WERI-Rb-1 (cell line): ENCODE measurements around the gene NEK2.
"Not testable (repeated sequence)": the region's sequence is repeated elsewhere in the genome, so short reads cannot be mapped to it uniquely, and the experiment has no call there.

Source experiments
- DNase-seq: peaks from one replicate; pipeline ENCODE4 v3.0.0-alpha.2; 2020
- H3K27ac ChIP-seq: fragments of 250-450 bp; sonication (Bioruptor Pico); 2 replicates; pipeline ENCODE4 v1.5.1; 2020; ENCODE audit warnings: mild to moderate bottlenecking, moderate library complexity
- H3K27me3 ChIP-seq: fragments of 250-450 bp; sonication (Bioruptor Pico); 2 replicates; pipeline ENCODE4 v1.5.1; 2021; ENCODE audit warnings: mild to moderate bottlenecking, low read depth, moderate library complexity; ENCODE audit not compliant: insufficient read depth, severe bottlenecking
- H3K36me3 ChIP-seq: fragments of 250-450 bp; sonication (Bioruptor Pico); 2 replicates; pipeline ENCODE4 v1.5.1; 2020; ENCODE audit warnings: mild to moderate bottlenecking, moderate library complexity
- H3K4me3 ChIP-seq: 2 replicates; pipeline ENCODE4 v1.5.1; 2011; ENCODE audit warnings: low read depth, mild to moderate bottlenecking, control low read depth, low read length
- H3K9me3 ChIP-seq: fragments of 250-450 bp; sonication (Bioruptor Pico); 2 replicates; pipeline ENCODE4 v1.5.1; 2021; ENCODE audit warnings: mild to moderate bottlenecking, moderate library complexity; ENCODE audit not compliant: severe bottlenecking
- TF ChIP-seq, protein P1 (sequence below): IDR thresholded peaks from 2 replicates; pipeline ENCODE4 v1.5.1; 2011; ENCODE audit warnings: low read depth, mild to moderate bottlenecking, control low read depth, inconsistent platforms, low read length

NEK2 gene

DNA sequence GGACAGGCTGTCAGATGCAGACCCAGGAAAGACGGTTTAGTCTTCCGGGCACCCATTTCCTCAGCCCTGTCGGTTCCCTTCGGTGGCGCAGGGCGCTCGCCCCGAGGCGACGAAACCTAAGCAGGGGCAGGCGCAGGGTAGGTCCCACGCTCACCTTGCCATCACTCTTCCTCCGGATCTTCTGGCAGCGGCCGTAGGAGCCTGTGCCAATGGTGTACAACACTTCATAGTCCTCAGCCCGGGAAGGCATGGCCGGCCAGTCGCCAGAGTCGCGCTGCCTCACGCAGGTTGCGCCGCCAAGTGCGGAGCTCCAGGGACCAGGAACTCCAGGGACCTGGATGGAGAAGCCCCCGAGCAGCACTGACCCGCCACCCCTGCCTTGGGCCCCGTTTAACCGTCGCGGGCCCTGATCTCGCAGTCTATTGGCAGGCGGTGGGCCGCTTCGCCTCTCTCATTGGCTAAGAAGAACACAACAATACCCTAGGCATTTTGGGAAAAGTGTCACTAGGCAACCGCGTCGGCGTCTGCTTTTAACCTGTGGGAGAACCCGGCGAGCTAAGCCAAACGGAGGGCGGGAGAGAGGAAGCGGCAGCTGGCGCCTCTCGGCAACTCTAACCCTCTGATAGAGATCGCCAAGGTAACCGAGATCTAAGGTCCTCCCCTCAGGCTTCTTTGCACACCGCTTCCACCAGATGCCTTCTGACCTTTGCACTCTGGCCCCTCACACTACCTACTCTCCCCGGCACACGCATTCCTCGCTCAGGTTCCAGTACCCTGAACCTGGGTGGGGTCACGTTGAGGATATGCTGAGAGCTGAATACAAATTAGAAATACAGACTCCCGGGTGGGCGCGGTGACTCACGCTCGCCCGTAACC lies at the start of gene NEK2:
Gene NEK2, minus strand, starts transcription at position 392 of the 876 bp plus-strand sequence. Its CDS starts 142 bp downstream, at position 250.
- TF ChIP-seq, protein P1, sequence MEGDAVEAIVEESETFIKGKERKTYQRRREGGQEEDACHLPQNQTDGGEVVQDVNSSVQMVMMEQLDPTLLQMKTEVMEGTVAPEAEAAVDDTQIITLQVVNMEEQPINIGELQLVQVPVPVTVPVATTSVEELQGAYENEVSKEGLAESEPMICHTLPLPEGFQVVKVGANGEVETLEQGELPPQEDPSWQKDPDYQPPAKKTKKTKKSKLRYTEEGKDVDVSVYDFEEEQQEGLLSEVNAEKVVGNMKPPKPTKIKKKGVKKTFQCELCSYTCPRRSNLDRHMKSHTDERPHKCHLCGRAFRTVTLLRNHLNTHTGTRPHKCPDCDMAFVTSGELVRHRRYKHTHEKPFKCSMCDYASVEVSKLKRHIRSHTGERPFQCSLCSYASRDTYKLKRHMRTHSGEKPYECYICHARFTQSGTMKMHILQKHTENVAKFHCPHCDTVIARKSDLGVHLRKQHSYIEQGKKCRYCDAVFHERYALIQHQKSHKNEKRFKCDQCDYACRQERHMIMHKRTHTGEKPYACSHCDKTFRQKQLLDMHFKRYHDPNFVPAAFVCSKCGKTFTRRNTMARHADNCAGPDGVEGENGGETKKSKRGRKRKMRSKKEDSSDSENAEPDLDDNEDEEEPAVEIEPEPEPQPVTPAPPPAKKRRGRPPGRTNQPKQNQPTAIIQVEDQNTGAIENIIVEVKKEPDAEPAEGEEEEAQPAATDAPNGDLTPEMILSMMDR, result no peak
- Histone ChIP-seq H3K27ac (peak within 1 kb of the TSS; percentile 76), H3K36me3 (peaks cover 38% of the 10 kb centered on the region), H3K9me3 (no peaks in the 10 kb centered on the region), H3K27me3 (no peaks in the 10 kb centered on the region), H3K4me3 (peak within 1 kb of the TSS; percentile 92)
- peak; percentile 99 for DNase-seq

DNA sequence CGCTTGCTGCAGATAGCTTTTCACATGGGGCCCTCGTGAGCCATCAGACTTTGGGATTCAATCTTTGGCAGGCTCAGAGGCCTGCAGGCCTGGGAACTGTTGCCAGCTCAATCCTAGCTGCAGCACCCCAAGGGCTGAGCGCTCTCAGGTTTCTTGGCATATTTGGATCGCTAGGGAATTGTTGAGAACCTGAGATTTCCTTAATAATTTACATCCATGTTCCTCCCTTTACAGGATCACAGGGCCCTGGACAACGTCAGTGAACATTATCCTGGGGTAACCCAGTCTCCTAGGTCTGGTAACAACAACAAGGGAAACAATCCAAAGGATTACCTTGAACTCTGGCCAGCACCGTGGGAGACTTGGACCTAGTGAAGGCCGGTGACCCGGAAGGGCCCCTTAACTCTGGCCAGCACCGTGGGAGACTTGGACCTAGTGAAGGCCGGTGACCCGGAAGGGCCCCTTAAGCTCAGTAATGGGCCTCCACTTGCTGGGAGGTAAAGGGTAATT lies 49.3 kb upstream of the NEK2 start:
- peak; percentile 55 for DNase-seq
- TF ChIP-seq, protein P1, result no peak
- H3K27ac ChIP-seq, result no peak overlapping the region

DNA sequence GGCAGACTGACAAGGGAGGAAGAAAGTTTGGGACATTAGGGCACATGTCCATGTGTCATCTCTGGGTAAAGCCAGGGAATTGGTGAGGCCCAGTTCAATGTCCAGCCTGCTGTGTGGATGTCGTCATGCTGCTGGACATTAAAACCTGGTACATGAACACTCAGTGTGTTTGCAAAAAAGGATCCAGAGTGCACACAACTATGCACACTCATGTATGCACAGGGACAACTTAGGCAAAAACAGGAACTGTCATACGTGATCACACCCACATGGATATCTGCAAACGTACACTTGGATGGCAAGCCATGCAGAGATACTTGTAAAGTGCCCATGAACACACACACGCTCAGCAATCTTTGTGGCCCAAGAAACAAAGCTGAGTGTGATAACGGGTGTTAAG lies 47.9 kb upstream of the NEK2 start:
- DNase-seq, result no peak
- no peaks in the 10 kb centered on the region for H3K27me3 ChIP-seq
- no peak overlapping the region for H3K27ac ChIP-seq
- no peaks in the 10 kb centered on the region for H3K36me3 ChIP-seq
- TF ChIP-seq, protein P1, result no peak
- no peak overlapping the region for H3K4me3 ChIP-seq
- no peaks in the 10 kb centered on the region for H3K9me3 ChIP-seq

More for the DNA sequence above, 49.3 kb upstream of the NEK2 start:
- no peaks in the 10 kb centered on the region for H3K9me3 ChIP-seq
- H3K27me3 ChIP-seq, result no peaks in the 10 kb centered on the region
- H3K36me3 ChIP-seq, result no peaks in the 10 kb centered on the region
- no peak overlapping the region for H3K4me3 ChIP-seq

DNA sequence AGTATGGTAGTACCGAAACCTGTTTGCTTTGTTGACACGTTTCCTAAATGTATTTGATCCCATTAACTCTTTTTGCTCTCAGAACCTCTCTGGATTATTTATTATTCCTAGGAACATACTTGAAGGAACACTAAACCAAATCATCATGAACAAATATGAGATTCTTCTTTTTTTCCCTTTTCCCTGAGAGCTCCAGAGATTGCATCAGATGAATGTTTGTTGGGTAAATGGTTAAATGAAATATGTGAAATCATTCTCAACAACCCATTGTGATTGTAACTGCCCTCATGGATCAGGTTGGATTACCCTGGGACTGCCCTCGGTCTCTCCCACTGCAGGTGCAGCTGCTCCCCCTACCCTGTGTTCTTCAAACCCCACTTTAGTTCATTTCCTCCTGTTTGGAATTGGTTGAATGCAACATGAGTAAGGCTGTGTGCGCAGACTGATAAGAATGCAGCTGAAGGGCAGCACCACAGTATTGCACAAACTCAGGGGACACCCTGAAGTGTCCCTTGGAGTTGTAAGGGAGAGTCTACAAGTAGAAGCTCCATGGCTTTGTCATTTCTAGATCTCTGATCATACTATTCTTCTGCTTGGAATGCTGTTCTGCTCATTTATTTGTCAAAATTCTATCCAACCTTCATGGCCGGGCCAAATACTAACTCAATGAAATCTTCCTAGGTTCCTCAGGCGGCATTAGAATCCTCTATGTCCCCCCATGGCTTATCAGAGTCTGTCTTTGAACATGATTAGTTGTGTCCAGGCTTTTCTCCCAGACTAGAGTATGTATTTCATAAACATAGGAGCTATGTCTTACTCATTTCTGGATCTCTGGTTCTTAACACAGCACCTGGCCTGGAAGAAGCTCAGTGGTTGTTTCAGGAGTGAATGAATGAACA lies 47.1 kb upstream of the NEK2 start:
- Histone ChIP-seq H3K36me3 (no peaks in the 10 kb centered on the region), H3K9me3 (no peaks in the 10 kb centered on the region), H3K4me3 (no peak overlapping the region), H3K27ac (no peak overlapping the region), H3K27me3 (no peaks in the 10 kb centered on the region)
- TF ChIP-seq, protein P1, result no peak
- DNase-seq, result no peak

DNA sequence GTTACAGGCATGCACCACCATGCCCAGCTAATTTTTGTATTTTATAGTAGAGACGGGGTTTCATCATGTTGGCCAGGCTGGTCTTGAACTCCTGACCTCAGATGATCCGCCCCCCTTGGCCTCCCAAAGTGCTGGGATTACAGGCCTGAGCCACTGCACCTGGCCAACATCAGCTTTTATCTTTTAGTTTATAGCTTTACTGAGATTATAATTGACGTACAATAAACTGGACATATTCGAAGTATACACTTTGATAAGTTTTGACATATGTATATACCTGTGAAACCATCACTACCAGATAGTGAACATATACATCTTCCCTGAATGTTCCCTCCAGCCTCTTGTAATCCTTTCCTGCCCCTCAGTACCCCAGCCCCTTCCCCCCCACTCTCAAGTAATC lies 41.1 kb upstream of the NEK2 start:
- not testable (repeated sequence) for H3K9me3 ChIP-seq, H3K36me3 ChIP-seq, H3K4me3 ChIP-seq, DNase-seq, H3K27me3 ChIP-seq
- peak overlapping the region; percentile 64 for H3K27ac ChIP-seq

DNA sequence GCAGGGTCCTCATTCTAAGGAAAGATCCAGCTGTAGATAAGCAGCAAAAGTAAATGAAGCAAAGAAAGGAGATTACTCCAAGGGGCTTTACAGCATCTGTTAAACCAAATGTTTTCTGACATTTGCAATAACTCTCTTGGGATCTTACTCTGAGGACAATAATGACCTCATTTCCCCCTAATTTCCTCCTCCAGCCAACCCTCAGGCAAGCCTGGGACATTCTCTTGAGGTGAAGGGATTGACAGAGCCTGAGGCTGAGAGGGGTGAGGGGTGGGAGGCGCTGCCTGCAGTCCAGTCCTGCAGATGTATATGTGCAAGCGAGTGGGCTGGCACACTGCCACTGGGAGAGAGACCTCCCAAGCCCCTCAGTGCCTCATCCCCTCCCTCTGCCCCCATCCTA lies 40.5 kb upstream of the NEK2 start:
- Histone ChIP-seq H3K4me3 (no peak overlapping the region), H3K27ac (peak overlapping the region; percentile 64), H3K9me3 (no peaks in the 10 kb centered on the region), H3K27me3 (no peaks in the 10 kb centered on the region), H3K36me3 (no peaks in the 10 kb centered on the region)
- peak; percentile 89 for DNase-seq
- TF ChIP-seq, protein P1, result no peak
